GM21717 (cell line): ENCODE data around the gene LCE1C.

Source experiments
- ATAC-seq: cut with Tn5 transposase; IDR thresholded peaks from one replicate; pipeline ENCODE4 v1.9.1; 2021; ENCODE audit warnings: mild to moderate bottlenecking, moderate library complexity; ENCODE audit not compliant: unreplicated experiment

The LCE1C gene

GRCh38 chr1:152806576-152806975 lies at the start of gene LCE1C:
TSS of gene LCE1C (minus strand) at chr1:152806651. CDS start at chr1:152805478, 1,173 bp downstream.
- no peak for ATAC-seq

GRCh38 chr1:152855661-152856060 lies 49.2 kb upstream of the LCE1C start:
- no peak for ATAC-seq

GRCh38 chr1:152842556-152842955 lies 36.1 kb upstream of the LCE1C start, which contains the start of gene LCE6A:
TSS of gene LCE6A (plus strand) at chr1:152842856. CDS start at chr1:152843521, 665 bp downstream.
- ATAC-seq = no peak

- ATAC-seq = no peak
Measured at GRCh38 chr1:152836870-152837269, 30.4 kb upstream of the LCE1C start.

- no peak for ATAC-seq
Measured at GRCh38 chr1:152827173-152827572, 20.7 kb upstream of the LCE1C start, which contains the start of gene LCE1A. TSS of gene LCE1A (plus strand) at chr1:152827473. CDS start at chr1:152827473, 0 bp downstream.

GRCh38 chr1:152824964-152825363 lies 18.5 kb upstream of the LCE1C start:
- ATAC-seq = no peak

GRCh38 chr1:152823294-152823693 lies 16.8 kb upstream of the LCE1C start:
- no peak for ATAC-seq

GRCh38 chr1:152817309-152817708 lies 10.9 kb upstream of the LCE1C start:
- ATAC-seq = no peak

- no peak for ATAC-seq
Measured at GRCh38 chr1:152811671-152812070, 5.2 kb upstream of the LCE1C start, which contains the start of gene LCE1B. TSS of gene LCE1B (plus strand) at chr1:152811971. CDS start at chr1:152812447, 476 bp downstream.

GRCh38 chr1:152811050-152811449 lies 4.6 kb upstream of the LCE1C start:
- no peak for ATAC-seq

GRCh38 chr1:152801333-152801732 lies 5.1 kb downstream of the LCE1C start:
- ATAC-seq = no peak

GRCh38 chr1:152796421-152796820 lies 10.0 kb downstream of the LCE1C start, which contains the start of gene LCE1D:
TSS of gene LCE1D (plus strand) at chr1:152796721. CDS start at chr1:152797795, 1,074 bp downstream.
- no peak for ATAC-seq

GRCh38 chr1:152795686-152796085 lies 10.8 kb downstream of the LCE1C start:
- ATAC-seq = no peak

GRCh38 chr1:152786077-152786476 lies 20.4 kb downstream of the LCE1C start, which contains the start of gene LCE1E:
TSS of gene LCE1E (plus strand) at chr1:152786257. CDS start at chr1:152787300, 1,043 bp downstream.
- no peak for ATAC-seq

- ATAC-seq = no peak
Measured at GRCh38 chr1:152783095-152783494, 23.4 kb downstream of the LCE1C start.

- no peak for ATAC-seq
Measured at GRCh38 chr1:152777510-152778137, 28.8 kb downstream of the LCE1C start.

- ATAC-seq = no peak
Measured at GRCh38 chr1:152776361-152776760, 30.1 kb downstream of the LCE1C start.

GRCh38 chr1:152774875-152775274 lies 31.6 kb downstream of the LCE1C start, which contains the start of gene LCE1F:
TSS of gene LCE1F (plus strand) at chr1:152775140. CDS start at chr1:152776372, 1,232 bp downstream.
- no peak for ATAC-seq

- no peak for ATAC-seq
Measured at GRCh38 chr1:152770411-152770810, 36.0 kb downstream of the LCE1C start.

GRCh38 chr1:152768847-152769533 lies 37.5 kb downstream of the LCE1C start:
- no peak for ATAC-seq

- ATAC-seq = no peak
Measured at GRCh38 chr1:152761609-152762213, 44.7 kb downstream of the LCE1C start.
